NB4 (cell line): Measurements from ENCODE around the gene TGFBR2.

Experiments
- DNase-seq: peaks from one replicate; pipeline ENCODE4 v3.0.0; 2010; ENCODE audit warnings: low read depth
- H3K4me3 ChIP-seq: one replicate; pipeline ENCODE4 v1.5.1; 2011; ENCODE audit warnings: mild to moderate bottlenecking, low read depth, low read length, moderate library complexity
- MYC ChIP-seq: IDR thresholded peaks from 2 replicates; pipeline ENCODE4 v1.6.1; 2011; ENCODE audit warnings: low read depth, low read length
- POLR2A ChIP-seq: IDR thresholded peaks from 2 replicates; pipeline ENCODE4 v1.6.1; 2011; ENCODE audit warnings: mild to moderate bottlenecking; ENCODE audit not compliant: insufficient read length; ENCODE audit errors: extremely low read depth
- TF ChIP-seq, protein P1 (sequence below): IDR thresholded peaks from one replicate; pipeline ENCODE4 v1.5.1; 2012; ENCODE audit warnings: low read depth, low read length
- TF ChIP-seq, protein P2 (sequence below): IDR thresholded peaks from 2 replicates; pipeline ENCODE4 v1.6.1; 2011; ENCODE audit warnings: low read depth, low read length

The TGFBR2 gene

DNA sequence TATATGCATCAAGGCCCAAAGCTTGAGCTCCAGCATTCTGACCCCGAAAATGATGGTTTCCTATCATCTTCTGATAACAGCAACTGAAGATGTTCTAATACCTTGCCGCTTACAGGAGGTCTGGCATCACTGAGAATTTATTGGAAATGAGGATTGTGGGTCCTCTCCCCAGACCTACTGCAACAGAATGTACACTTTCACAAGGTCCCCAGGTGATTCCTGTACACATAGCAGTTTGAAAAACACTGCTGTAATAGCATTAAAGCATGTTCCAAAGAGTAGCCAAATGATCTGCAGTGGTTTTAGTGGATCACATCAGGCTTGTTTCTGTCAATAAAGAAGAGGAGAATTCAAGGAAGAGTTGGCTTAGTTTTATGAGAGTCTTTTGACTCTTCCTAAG is 11.3 kb downstream of the TGFBR2 start:
- no peak for DNase-seq
- no peak overlapping the region for H3K4me3 ChIP-seq
- TF ChIP-seq, protein P1, sequence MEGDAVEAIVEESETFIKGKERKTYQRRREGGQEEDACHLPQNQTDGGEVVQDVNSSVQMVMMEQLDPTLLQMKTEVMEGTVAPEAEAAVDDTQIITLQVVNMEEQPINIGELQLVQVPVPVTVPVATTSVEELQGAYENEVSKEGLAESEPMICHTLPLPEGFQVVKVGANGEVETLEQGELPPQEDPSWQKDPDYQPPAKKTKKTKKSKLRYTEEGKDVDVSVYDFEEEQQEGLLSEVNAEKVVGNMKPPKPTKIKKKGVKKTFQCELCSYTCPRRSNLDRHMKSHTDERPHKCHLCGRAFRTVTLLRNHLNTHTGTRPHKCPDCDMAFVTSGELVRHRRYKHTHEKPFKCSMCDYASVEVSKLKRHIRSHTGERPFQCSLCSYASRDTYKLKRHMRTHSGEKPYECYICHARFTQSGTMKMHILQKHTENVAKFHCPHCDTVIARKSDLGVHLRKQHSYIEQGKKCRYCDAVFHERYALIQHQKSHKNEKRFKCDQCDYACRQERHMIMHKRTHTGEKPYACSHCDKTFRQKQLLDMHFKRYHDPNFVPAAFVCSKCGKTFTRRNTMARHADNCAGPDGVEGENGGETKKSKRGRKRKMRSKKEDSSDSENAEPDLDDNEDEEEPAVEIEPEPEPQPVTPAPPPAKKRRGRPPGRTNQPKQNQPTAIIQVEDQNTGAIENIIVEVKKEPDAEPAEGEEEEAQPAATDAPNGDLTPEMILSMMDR: no peak
- TF ChIP-seq, protein P2, sequence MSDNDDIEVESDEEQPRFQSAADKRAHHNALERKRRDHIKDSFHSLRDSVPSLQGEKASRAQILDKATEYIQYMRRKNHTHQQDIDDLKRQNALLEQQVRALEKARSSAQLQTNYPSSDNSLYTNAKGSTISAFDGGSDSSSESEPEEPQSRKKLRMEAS: no peak
- no peak for TF ChIP-seq MYC
- no peak for TF ChIP-seq POLR2A

DNA sequence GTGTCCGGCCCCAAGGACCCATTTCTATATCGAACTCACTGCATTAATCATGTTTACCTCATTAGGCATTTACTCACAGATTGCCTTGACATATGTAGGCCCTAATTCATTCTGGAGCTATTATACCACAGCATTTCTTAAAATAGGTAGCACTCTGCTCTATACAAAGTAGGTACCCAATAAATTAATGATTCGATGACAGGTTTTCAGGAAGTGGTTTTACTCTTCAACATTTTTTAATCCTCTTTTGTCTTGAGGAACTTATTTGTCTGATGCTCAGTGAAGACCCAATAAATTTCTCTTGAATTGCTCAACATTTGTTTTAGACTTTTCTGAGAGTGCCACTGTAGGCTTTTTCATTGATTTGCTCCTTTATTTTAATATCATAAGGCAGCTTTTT is 12.1 kb downstream of the TGFBR2 start:
- H3K4me3 ChIP-seq: no peak overlapping the region
- no peak for DNase-seq
- TF ChIP-seq, protein P1: no peak

GRCh38 chr3:30619318-30619717 is 12.9 kb downstream of the TGFBR2 start:
- TF ChIP-seq, protein P1: no peak
- TF ChIP-seq MYC (no peak), POLR2A (no peak)
- TF ChIP-seq, protein P2: no peak
- no peak for DNase-seq
- no peak overlapping the region for H3K4me3 ChIP-seq

DNA sequence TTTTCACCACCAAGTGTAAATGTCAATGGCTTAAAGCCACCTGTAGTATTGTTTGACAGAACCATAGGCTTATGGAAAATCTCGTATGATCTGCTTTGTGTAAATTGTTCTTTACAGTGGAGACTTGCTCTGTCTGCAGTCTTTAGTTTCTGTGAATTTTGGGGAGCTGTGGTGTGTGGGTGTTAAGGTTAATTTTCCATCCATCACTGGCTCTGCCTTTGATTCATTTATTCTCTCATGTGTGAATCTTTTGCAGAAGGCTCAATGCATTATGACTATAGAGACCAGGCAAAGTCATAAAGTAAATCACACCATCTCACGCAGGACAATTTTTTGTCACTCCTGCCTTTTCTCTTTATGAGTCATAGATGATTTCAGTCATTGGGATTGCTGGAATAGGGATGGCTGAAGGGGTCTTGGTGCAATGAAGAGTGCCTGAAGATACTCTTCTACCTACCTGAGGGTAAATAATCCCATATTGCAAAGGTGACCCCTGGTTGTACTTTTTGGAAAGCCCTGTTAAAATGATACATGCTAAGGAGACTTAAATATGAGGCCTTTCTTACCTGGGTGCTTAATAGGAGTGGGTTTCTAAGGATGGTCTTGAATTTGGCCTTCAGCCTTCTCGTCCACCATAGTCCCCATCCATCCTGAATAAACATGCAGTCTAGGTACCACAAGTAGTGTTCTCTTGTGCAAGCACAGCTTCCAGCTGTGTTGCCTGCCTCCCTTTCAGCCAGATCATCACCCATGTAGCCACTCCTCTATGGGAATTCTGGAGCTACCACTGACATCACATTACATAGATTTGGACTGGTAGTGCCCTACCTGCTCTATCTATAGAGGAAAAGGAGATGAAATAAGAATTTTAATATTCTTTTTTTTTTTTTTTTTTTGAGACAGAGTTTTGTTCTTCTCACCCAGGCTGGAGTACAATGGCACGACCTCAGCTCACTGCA is 14.3 kb downstream of the TGFBR2 start:
- TF ChIP-seq POLR2A (no peak), MYC (no peak)
- TF ChIP-seq, protein P2: no peak
- TF ChIP-seq, protein P1: no peak
- H3K4me3 ChIP-seq: no peak overlapping the region
- DNase-seq: no peak

DNA sequence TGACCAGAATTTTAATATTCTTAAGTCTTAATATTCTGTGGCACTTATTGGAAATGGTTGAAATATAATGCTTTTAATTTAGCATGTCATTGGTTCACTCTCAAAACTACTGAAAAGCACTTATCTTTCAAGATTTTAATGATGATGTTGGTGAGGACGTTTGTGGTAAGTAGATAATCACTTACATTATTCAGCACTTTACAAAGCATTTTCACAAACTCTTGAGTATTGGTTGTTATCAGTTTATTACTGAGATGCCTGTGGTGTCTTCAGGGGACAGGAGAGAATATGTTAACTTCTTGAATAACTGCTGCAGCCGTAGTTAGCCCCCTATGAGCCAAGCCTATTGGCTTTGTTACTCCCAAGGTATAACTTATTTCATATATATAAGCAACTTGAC is 15.2 kb downstream of the TGFBR2 start:
- DNase-seq: no peak
- H3K4me3 ChIP-seq: no peak overlapping the region
- TF ChIP-seq, protein P2: no peak
- TF ChIP-seq MYC (no peak), POLR2A (no peak)
- TF ChIP-seq, protein P1: no peak
